ENCODE results near the gene SLC35F1. TPM values are rescaled to one million over a fixed set of nuclear protein-coding genes. Genes with fewer than 3 reads are reported as not detected.

The SLC35F1 gene
- polyA plus RNA-seq, 2 of the 4 experiments (the other 2 are of a cell fraction) = 0.01 TPM; not detected in 1

GRCh38 chr6:118220429-118221128, 313.5 kb downstream of the SLC35F1 start:
- Histone ChIP-seq H3K4me1 (no peaks in the 10 kb centered on the region), H3K4me3 (no peak overlapping the region), H3K4me2 (no peak overlapping the region), H3K27ac (no peak overlapping the region), H3K9me3 (no peaks in the 10 kb centered on the region)
- DNase-seq (ENCODE audit: low read depth in 1 of 2, low spot score in 1 of 2) = no peak
- TF ChIP-seq PHF8 (IDR thresholded peaks at IDR 0.05; ENCODE audit: borderline replicate concordance, low read depth) = no peak
- no peak for TF ChIP-seq BHLHE40 (IDR thresholded peaks at IDR 0.05; ENCODE audit: low read depth, low read length)
- no peak for TF ChIP-seq HMGXB4 (CRISPR knock-in tag; IDR thresholded peaks at IDR 0.05; ENCODE audit: borderline replicate concordance)
- no peak for TF ChIP-seq EHF (CRISPR knock-in tag; IDR thresholded peaks at IDR 0.05)
- TF ChIP-seq ZC3H11A (IDR thresholded peaks at IDR 0.05) = no peak
- TF ChIP-seq KDM1A (IDR thresholded peaks at IDR 0.05; ENCODE audit: low read depth) = no peak
- TF ChIP-seq TP53 (CRISPR knock-in tag; IDR thresholded peaks at IDR 0.05) = no peak
- TF ChIP-seq RCOR1 (IDR thresholded peaks at IDR 0.05; ENCODE audit: low read depth, low read length) = no peak
- ChIA-PET POLR2A (no interaction called here), CTCF (no interaction called here)
- WGBS (ENCODE audit: missing lambda C conversion rate) = 9% methylated on average over 2 of the region's 2 CpGs
- no peak for ATAC-seq
- FAIRE-seq = no peak

- no peaks in the 10 kb centered on the region for H3K4me1 ChIP-seq
- no peak for FAIRE-seq
- no peaks in the 10 kb centered on the region for H3K9me3 ChIP-seq
- H3K27ac ChIP-seq = no peak overlapping the region
- ChIA-PET POLR2A (no interaction called here), CTCF (no interaction called here)
- H3K4me2 ChIP-seq = no peak overlapping the region
- ATAC-seq = no peak
- no peak for DNase-seq (ENCODE audit: low read depth in 1 of 2, low spot score in 1 of 2)
- 0% methylated on average over 3 of the region's 3 CpGs for WGBS (ENCODE audit: missing lambda C conversion rate)
- H3K4me3 ChIP-seq = no peak overlapping the region
- TF ChIP-seq CTCF (IDR thresholded peaks at IDR 0.05) (no peak), ATOH8 (CRISPR knock-in tag; IDR thresholded peaks at IDR 0.05; ENCODE audit: low read depth) (no peak), CBX2 (IDR thresholded peaks at IDR 0.05; ENCODE audit: borderline replicate concordance, low read depth) (no peak), FOSB (CRISPR knock-in tag; IDR thresholded peaks at IDR 0.05) (no peak), SREBF2 (IDR thresholded peaks at IDR 0.05) (no peak), HMGXB4 (CRISPR knock-in tag; IDR thresholded peaks at IDR 0.05; ENCODE audit: borderline replicate concordance) (no peak), EHF (CRISPR knock-in tag; IDR thresholded peaks at IDR 0.05) (no peak), NPAS2 (CRISPR knock-in tag; IDR thresholded peaks at IDR 0.05; ENCODE audit: borderline replicate concordance) (no peak)
These were observed 316.3 kb downstream of the SLC35F1 start for GRCh38 chr6:118223316-118223715.

GRCh38 chr6:118228886-118229285, 321.8 kb downstream of the SLC35F1 start:
- Histone ChIP-seq H3K4me3 (no peak overlapping the region), H3K27ac (no peak overlapping the region), H3K9me3 (no peaks in the 10 kb centered on the region), H3K4me2 (no peak overlapping the region), H3K4me1 (no peaks in the 10 kb centered on the region)
- no peak for TF ChIP-seq PBX3 (IDR thresholded peaks at IDR 0.05)
- no peak for TF ChIP-seq RNF2 (IDR thresholded peaks at IDR 0.05; ENCODE audit: borderline replicate concordance, low read depth)
- no peak for TF ChIP-seq USF2 (IDR thresholded peaks at IDR 0.05)
- TF ChIP-seq ZNF302 (CRISPR knock-in tag; IDR thresholded peaks at IDR 0.05) = no peak
- no peak for TF ChIP-seq NFE2L2 (conservative IDR thresholded peaks at IDR 0.05; ENCODE audit: low read length)
- no peak for TF ChIP-seq MAFK (IDR thresholded peaks at IDR 0.05; ENCODE audit: partially characterized antibody)
- no peak for TF ChIP-seq NR3C1 (IDR thresholded peaks at IDR 0.05)
- CTCF ChIA-PET = interaction anchor here (0.6 kb wide), 1 partner anchor 90 kb away, joined by 3 read pairs; no protein-coding TSS in a partner anchor
- ATAC-seq = no peak
- DNase-seq (ENCODE audit: low read depth in 1 of 2, low spot score in 1 of 2) = no peak
- FAIRE-seq = no peak
- POLR2A ChIA-PET = no interaction called here
- 0% methylated on average over 3 of the region's 3 CpGs for WGBS (ENCODE audit: missing lambda C conversion rate)
